Astrocyte (in vitro differentiated cells and primary cell): Measurements from ENCODE around the gene CLIP2.

Experiments
- EZH2 ChIP-seq: IDR thresholded peaks from 2 replicates; pipeline ENCODE4 v1.6.1; 2012; ENCODE audit warnings: mild to moderate bottlenecking, low read length, inconsistent platforms; ENCODE audit not compliant: insufficient read depth
- TF ChIP-seq, protein P1 (sequence below): IDR thresholded peaks from 2 replicates; pipeline ENCODE4 v1.5.1; 2011; ENCODE audit warnings: low read depth, mild to moderate bottlenecking, inconsistent platforms, low read length, moderate library complexity; ENCODE audit not compliant: insufficient read depth

DNA sequence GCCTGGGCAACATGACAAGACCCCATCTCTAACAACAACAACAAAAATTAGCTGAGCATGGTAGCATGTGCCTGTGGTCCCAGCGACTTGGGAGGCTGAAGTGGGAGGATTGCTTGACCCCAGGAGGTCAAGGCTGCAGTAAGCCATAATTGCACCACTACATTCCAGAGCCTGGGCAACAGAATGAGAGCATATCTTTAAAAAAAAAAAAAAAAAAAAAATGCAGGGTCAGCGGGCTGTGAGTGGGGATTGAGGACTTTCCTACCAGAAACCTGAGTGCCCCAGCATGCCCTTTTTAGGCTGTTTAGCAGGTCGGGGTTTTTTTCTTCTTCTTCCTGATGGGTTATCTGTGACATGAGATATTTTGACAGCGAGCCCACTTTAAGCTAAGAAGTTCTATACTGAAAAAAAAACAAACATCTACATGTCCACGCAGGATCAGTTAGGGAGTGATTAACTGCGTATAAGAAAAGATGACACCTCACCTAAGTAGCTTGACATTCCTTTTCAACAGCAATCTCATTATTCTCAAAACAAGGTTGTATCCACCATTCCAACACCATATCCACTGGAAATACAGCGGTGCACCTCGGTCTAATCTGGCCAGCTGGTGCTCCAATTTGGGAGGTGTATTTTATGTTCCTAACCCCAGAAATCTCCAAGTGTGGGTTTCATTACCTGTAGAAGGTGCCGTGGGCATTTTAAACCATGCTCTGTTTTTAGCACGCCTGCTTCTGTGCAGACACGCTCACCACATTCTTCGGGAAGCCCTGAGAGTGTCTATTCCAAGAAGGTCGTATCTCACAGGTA is 21.2 kb upstream of the CLIP2 start:
- TF ChIP-seq, protein P1, sequence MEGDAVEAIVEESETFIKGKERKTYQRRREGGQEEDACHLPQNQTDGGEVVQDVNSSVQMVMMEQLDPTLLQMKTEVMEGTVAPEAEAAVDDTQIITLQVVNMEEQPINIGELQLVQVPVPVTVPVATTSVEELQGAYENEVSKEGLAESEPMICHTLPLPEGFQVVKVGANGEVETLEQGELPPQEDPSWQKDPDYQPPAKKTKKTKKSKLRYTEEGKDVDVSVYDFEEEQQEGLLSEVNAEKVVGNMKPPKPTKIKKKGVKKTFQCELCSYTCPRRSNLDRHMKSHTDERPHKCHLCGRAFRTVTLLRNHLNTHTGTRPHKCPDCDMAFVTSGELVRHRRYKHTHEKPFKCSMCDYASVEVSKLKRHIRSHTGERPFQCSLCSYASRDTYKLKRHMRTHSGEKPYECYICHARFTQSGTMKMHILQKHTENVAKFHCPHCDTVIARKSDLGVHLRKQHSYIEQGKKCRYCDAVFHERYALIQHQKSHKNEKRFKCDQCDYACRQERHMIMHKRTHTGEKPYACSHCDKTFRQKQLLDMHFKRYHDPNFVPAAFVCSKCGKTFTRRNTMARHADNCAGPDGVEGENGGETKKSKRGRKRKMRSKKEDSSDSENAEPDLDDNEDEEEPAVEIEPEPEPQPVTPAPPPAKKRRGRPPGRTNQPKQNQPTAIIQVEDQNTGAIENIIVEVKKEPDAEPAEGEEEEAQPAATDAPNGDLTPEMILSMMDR: no peak
- TF ChIP-seq EZH2: no peak
